GM18502 (cell line): ENCODE measurements around the gene KCNH8.

Source experiments
- ATAC-seq: cut with Tn5 transposase; IDR thresholded peaks from one replicate; pipeline ENCODE4 v1.9.1; 2021; ENCODE audit warnings: mild to moderate bottlenecking; ENCODE audit not compliant: unreplicated experiment, poor library complexity

The KCNH8 gene

DNA sequence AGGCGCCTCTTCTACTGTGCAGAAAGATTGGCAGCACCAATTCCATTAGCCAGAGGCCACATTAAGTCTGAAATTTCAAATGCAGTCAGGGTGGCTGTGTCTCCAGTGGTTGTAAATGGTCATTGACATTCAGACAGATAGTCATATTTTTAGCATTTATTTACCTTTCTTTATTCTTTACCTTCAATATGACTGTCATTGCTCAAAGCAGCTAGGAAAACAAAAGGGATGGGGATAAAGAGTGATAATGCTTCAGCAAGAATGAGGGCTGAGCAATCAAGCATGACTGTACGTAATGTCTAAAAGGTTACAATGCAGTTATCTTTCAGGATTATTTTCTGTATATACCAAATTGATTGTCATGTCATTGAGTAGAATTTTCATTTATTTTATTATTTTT, 425.3 kb downstream of the KCNH8 start:
- no peak for ATAC-seq

DNA sequence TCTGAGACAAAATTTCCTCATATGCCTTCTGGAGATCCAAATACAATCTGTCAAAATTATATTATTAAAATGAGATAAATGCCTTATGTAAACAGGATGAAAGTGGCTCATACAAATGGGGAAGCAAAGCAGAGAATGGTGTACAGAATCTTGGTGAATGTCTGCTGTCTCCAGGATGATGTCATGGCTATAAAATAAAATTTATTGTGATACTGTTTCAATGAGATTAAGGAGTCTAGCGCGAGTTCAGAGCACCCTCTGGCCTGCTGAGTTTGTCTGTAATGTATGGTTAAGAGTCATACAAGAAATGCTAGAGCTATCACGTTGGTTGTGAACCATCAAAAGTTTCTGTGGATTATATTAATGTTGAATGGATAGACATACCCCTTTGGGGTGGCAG, 426.0 kb downstream of the KCNH8 start:
- ATAC-seq = no peak

DNA sequence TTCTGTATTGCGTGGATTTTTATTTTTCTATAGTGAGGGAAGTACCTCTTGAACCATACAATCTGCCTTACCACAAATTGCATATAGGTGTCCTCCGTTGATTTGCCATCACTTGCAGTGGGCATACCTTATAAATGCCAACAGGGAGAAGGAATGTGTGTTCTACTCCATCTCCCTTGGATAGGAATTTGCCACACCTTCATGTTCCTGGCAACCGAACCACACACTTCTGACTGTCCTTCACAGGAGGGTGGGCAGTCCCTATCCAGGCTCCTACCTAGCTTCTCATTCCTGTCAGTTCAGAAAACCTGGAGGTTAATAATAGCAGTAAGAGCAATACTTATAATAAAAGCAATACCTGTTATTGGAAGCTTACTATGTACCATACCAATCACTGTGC, 428.0 kb downstream of the KCNH8 start:
- ATAC-seq = no peak
